Measurements from ENCODE around the gene TPGS1. TPM values are rescaled to one million over a fixed set of nuclear protein-coding genes. Genes with fewer than 3 reads are reported as not detected.
A peak's percentile ranks its signal among the peaks of the same experiment; 100 is the strongest.

The TPGS1 gene
- total RNA-seq, 1 experiment from 2014 or later = 13.8 TPM

GRCh38 chr19:485077-485476 lies 22.2 kb upstream of the TPGS1 start:
- H3K79me2 ChIP-seq (ENCODE audit: low read depth) = peaks cover 6% of the 10 kb centered on the region; the same call in 1 of the 2 replicates
- no peaks in the 10 kb centered on the region for H4K20me1 ChIP-seq (ENCODE audit: insufficient read depth)
- no peaks in the 10 kb centered on the region for H3K27me3 ChIP-seq (ENCODE audit: insufficient read depth, low read depth)
- H3F3A ChIP-seq (ENCODE audit: insufficient read depth, low read depth) = peaks cover 16% of the 10 kb centered on the region
- H3K27ac ChIP-seq = no peak overlapping the region
- TF ChIP-seq CTCF (conservative IDR thresholded peaks at IDR 0.05) = no peak
- TF ChIP-seq EZH2 (IDR thresholded peaks at IDR 0.05; ENCODE audit: low read depth) = no peak
- DNase-seq = no peak
- BruUV-seq (replicated peaks) = no TSS peak
- H3K4me3 ChIP-seq = no peak overlapping the region
- no peaks in the 10 kb centered on the region for H3K9me2 ChIP-seq (ENCODE audit: insufficient read depth)
- CTCF ChIA-PET = no interaction called here
- H3K36me3 ChIP-seq (ENCODE audit: low read depth) = no peaks in the 10 kb centered on the region
- H2AFZ ChIP-seq = no peak overlapping the region
- H3K4me1 ChIP-seq (replicated peaks; ENCODE audit: insufficient read depth) = peaks cover 11% of the 10 kb centered on the region; the same call in 1 of the 2 replicates
- no peak overlapping the region for H3K4me2 ChIP-seq
- intact Hi-C loops (cut with micrococcal nuclease; ENCODE audit: unreplicated experiment) = no loop called here
- POLR2A ChIA-PET (ENCODE audit: unreplicated experiment) = no interaction called here
- H3K9me3 ChIP-seq (ENCODE audit: insufficient read depth, low read depth) = no peaks in the 10 kb centered on the region

- Histone ChIP-seq H3K4me3 (no peak overlapping the region), H3K4me1 (replicated peaks; ENCODE audit: insufficient read depth) (peaks cover 11% of the 10 kb centered on the region; the same call in 1 of the 2 replicates), H3K27me3 (ENCODE audit: insufficient read depth, low read depth) (no peaks in the 10 kb centered on the region), H3K79me2 (ENCODE audit: low read depth) (peaks cover 6% of the 10 kb centered on the region; the same call in 1 of the 2 replicates), H3K36me3 (ENCODE audit: low read depth) (no peaks in the 10 kb centered on the region), H2AFZ (no peak overlapping the region; the same call in 1 of the 2 replicates), H3K4me2 (peak overlapping the region; percentile 52), H4K20me1 (ENCODE audit: insufficient read depth) (no peaks in the 10 kb centered on the region), H3K9me2 (ENCODE audit: insufficient read depth) (no peaks in the 10 kb centered on the region), H3K27ac (no peak overlapping the region), H3K9me3 (ENCODE audit: insufficient read depth, low read depth) (no peaks in the 10 kb centered on the region), H3F3A (ENCODE audit: insufficient read depth, low read depth) (peaks cover 18% of the 10 kb centered on the region)
- ChIA-PET POLR2A (ENCODE audit: unreplicated experiment) (no interaction called here), CTCF (no interaction called here)
- BruUV-seq (replicated peaks) = no TSS peak
- TF ChIP-seq CTCF (conservative IDR thresholded peaks at IDR 0.05) = no peak
- intact Hi-C loops (cut with micrococcal nuclease; ENCODE audit: unreplicated experiment) = no loop called here
- DNase-seq = peak; percentile 58 to 60
Measured at GRCh38 chr19:485583-486236, 21.6 kb upstream of the TPGS1 start.

- peak; percentile 75 to 94 for DNase-seq
- peak overlapping the region; percentile 89 for H3K4me3 ChIP-seq
- H3K4me1 ChIP-seq (replicated peaks; ENCODE audit: insufficient read depth) = peaks cover 11% of the 10 kb centered on the region; the same call in 1 of the 2 replicates
- H3K27ac ChIP-seq = peak overlapping the region; percentile 57
- intact Hi-C loops (cut with micrococcal nuclease; ENCODE audit: unreplicated experiment) = loop anchor here (2.0 kb wide), 2 partner anchors 18 to 198 kb away; partner anchors contain the start of genes PLPP2 and TPGS1
- peak overlapping the region; percentile 95; the same call in 1 of the 2 replicates for H2AFZ ChIP-seq
- no peaks in the 10 kb centered on the region for H3K9me3 ChIP-seq (ENCODE audit: insufficient read depth, low read depth)
- BruUV-seq (replicated peaks) = no TSS peak
- no peaks in the 10 kb centered on the region for H3K9me2 ChIP-seq (ENCODE audit: insufficient read depth)
- no peaks in the 10 kb centered on the region for H3K27me3 ChIP-seq (ENCODE audit: insufficient read depth, low read depth)
- peaks cover 36% of the 10 kb centered on the region for H3F3A ChIP-seq (ENCODE audit: insufficient read depth, low read depth)
- no peak for TF ChIP-seq EZH2 (IDR thresholded peaks at IDR 0.05; ENCODE audit: low read depth)
- no peak for TF ChIP-seq CTCF (conservative IDR thresholded peaks at IDR 0.05)
- ChIA-PET POLR2A (ENCODE audit: unreplicated experiment) (interaction anchor here (0.7 kb wide), 1 partner anchor 17 kb away, joined by 3 read pairs; no protein-coding TSS in a partner anchor), CTCF (interaction anchor here (0.6 kb wide), 1 partner anchor 42 kb away, joined by 3 read pairs; no protein-coding TSS in a partner anchor)
- H3K4me2 ChIP-seq = peak overlapping the region; percentile 88
- no peaks in the 10 kb centered on the region for H3K36me3 ChIP-seq (ENCODE audit: low read depth)
- H3K79me2 ChIP-seq (ENCODE audit: low read depth) = peaks cover 6% of the 10 kb centered on the region; the same call in 1 of the 2 replicates
- no peaks in the 10 kb centered on the region for H4K20me1 ChIP-seq (ENCODE audit: insufficient read depth)
Measured at GRCh38 chr19:488505-489417, 18.5 kb upstream of the TPGS1 start.

All from PC-9 (cell line).